GM12875 (cell line): Measurements from ENCODE around the gene HOXC5.

Experiments
- H3K4me3 ChIP-seq: one replicate; pipeline ENCODE4 v1.5.1; 2011; ENCODE audit warnings: low read depth, low read length, control low read depth
- TF ChIP-seq, protein P1 (sequence below): IDR thresholded peaks from 2 replicates; pipeline ENCODE4 v1.5.1; 2011; ENCODE audit warnings: low read depth, mild to moderate bottlenecking, control low read depth, inconsistent platforms, low read length, moderate library complexity, borderline replicate concordance; ENCODE audit not compliant: insufficient read depth

Gene HOXC5

GRCh38 chr12:54044425-54045103 lies 11.7 kb downstream of the HOXC5 start:
- TF ChIP-seq, protein P1, sequence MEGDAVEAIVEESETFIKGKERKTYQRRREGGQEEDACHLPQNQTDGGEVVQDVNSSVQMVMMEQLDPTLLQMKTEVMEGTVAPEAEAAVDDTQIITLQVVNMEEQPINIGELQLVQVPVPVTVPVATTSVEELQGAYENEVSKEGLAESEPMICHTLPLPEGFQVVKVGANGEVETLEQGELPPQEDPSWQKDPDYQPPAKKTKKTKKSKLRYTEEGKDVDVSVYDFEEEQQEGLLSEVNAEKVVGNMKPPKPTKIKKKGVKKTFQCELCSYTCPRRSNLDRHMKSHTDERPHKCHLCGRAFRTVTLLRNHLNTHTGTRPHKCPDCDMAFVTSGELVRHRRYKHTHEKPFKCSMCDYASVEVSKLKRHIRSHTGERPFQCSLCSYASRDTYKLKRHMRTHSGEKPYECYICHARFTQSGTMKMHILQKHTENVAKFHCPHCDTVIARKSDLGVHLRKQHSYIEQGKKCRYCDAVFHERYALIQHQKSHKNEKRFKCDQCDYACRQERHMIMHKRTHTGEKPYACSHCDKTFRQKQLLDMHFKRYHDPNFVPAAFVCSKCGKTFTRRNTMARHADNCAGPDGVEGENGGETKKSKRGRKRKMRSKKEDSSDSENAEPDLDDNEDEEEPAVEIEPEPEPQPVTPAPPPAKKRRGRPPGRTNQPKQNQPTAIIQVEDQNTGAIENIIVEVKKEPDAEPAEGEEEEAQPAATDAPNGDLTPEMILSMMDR: no peak

GRCh38 chr12:54045401-54045800 lies 12.6 kb downstream of the HOXC5 start:
- TF ChIP-seq, protein P1: no peak
- H3K4me3 ChIP-seq: no peak overlapping the region

More at GRCh38 chr12:54044425-54045103, 11.7 kb downstream of the HOXC5 start:
- no peak overlapping the region for H3K4me3 ChIP-seq

DNA sequence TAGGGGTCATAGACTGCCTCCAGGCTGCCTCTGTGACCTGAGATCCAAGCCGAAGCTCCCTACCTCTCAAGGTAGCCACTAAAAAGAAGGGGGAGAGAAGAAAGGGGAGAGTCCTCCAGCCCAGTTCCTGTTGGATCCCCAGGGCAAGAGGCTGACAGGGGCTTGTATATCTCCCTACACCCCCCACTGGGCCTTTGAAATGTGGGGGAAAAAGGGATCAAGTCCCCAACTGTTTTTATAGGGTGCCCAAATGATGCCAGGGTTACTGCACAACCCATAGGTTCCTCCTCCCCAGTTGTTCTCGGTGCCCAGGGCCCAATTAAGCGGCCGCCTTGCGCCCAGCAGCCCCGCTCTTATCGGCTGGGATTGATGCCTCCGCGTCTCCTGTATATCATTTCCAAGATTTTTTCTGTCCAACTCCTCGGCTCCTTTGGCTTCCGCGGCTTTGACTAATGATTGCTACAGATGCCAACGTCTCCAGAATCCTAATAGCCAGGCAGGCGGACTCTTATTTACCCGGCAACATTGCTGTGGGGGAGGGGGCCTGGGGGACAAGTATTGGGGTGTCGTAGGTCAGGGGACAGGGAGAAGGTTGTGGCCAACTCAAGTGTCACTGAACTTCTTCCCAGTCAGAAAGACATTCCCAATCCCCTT lies 13.1 kb downstream of the HOXC5 start:
- H3K4me3 ChIP-seq: no peak overlapping the region
- TF ChIP-seq, protein P1: no peak

DNA sequence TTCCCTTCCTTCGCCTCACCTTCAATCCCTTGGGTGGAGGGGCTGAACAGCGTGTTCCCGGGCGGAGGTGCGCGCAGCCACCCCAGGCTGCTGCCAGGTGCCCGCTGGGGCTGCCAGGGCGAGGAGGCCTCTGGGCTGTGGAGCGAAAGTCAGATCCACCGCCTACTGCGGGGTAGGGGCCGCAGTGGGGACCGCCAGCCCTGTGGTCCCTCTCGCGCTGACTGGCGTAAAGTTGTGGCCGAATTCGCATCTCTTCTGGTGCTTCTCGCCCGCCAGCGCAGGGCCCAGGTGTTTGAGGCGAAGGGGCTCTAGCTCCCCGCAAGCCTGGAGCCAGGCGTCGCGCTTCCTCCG lies 13.9 kb downstream of the HOXC5 start:
- TF ChIP-seq, protein P1: no peak
- H3K4me3 ChIP-seq: peak overlapping the region; percentile 28

DNA sequence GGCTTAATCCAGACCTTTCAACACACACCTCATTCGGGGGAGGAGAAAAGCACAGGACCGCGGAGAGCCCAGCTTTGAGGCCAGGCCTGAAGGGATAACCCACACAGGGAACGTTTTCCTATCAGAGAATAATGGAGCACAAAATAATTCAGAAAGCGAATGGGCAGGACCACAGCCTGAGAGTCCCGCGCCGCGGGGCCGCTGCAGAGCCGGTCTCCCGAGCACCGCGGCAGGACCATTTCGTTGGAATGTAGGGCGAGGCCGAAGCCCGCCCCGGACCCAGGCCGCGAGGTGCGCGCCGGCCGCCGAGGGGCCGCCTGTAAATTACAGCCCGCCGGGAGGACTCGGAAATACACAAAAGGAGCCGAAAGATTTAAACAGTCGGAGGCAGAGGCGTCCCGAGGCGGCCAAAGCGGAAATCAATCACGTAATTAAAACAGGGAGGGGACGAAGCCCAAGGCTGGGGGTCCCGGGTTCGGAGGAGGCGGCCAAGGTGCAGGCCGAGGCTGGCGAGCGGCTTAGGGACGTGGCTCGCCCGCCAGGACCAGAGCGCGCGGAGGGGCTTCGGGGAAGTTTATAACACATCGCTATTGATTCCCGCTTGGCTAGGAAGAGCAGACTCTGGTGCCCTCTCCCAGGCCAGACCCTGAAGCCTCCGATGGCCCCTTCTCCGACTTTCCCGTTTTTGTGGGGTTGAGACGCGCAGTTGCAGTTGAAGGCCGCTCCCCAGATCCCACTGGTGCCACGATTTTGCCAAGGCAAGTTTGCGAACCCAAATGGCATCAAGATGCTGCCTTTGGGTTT lies 14.5 kb downstream of the HOXC5 start:
- TF ChIP-seq, protein P1: no peak
- H3K4me3 ChIP-seq: peak overlapping the region; percentile 28

DNA sequence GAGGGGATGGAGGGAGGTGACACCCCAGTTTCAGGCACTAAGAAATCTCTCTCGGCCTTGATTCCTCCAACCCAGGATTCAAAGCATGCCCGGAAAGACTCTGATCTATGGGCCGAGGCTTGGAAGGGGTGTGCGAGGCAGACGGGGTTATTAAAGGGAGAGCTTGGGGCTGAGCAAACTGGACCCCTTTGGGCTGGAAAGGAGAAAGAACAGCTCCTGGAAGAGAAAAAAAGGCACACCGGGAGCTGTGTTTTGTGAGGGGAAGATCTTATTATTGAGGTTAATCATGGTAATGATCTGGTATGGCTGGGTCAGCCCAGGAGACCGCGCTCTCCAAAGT lies 15.1 kb downstream of the HOXC5 start:
- TF ChIP-seq, protein P1: no peak
- no peak overlapping the region for H3K4me3 ChIP-seq
